ENCODE measurements around the gene KLHL5.
"Not testable (repeated sequence)": the region's sequence is repeated elsewhere in the genome, so short reads cannot be mapped to it uniquely, and the experiment has no call there.

KLHL5 gene

DNA sequence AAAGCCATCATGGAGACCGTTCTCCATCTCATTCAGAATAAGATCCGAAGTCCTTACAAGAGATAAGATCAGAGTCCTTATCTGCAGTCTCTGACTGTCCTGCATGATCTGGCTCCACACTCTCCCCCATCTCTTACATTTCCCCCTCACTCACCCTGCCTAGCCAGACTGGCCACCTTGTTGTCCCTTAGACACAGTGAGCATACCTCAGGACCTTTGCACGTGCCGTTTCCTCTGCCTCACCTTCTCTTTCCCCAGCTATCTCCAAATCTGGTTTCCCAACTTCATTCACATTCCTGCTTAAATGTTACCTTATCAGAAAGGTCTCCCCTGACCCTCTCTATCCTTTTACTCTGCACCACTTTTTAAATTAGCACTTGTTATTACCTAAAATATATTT lies 44.0 kb downstream of the KLHL5 start:
- DNase-seq = no peak

DNA sequence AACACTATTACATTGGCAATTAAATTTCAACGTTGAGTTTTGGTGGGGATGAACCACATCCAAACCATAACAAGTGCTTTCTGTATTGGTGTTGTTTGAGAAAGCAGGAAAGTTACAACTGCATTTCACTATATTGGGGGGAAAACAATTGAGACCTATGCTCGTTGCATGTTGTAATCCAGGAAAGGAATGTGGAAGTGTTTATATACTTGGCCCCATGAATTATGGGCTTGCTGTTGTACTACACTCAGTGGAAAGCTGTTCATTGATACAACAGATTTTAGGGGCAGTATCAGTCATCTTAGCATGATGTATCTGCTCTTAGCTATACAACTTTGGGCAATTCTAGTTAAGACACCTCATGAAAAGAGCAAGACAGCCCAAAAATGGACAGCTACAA lies 52.4 kb downstream of the KLHL5 start:
- DNase-seq = no peak

DNA sequence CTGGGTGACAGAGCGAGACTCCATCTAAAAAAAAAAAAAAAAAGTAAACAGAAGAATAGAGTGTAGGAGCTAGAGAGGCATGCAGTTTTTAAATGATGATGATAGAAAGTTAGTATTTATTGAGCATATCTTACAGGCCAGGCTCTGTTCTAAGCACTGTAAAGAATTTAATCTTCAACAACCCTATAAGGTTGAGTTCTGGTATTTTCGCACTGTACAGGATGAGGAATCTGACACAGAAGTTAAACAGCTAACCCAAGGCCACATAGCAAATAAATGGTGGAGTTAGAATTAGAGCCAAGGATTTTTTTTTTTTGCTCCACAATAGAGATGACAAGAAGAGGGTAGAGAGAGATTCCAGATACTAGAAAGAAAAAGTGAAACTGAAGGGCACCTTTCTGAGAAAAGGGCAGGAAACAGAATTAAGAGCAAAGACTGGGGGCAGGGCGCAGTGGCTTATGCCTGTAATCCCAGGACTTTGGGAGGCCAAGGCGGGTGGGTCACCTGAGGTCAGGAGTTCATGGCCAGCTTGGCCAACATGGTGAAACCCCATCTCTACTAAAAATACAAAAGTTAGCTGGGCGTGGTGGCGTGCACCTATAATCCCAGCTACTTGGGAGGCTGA lies 56.1 kb downstream of the KLHL5 start:
- peak; percentile 58 for DNase-seq

DNA sequence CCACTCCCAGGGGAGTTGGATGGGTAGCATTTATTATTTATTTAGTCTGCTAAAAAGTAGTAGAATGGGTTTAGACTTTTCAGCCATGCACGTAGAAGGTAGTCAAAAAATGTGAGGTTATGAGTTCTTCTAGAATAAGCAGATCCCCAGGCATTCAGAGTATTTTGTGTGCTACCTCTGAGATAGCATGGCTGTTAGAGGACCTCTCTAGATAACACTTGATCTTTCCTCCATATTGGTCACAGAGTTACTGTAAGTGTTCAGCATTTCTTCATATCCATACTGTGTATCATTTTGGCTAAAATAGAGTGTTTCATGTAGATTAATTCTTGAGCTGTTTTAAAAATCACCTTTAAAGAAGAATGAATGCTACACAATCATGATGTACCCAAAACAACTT lies 58.4 kb downstream of the KLHL5 start:
- DNase-seq = no peak

DNA sequence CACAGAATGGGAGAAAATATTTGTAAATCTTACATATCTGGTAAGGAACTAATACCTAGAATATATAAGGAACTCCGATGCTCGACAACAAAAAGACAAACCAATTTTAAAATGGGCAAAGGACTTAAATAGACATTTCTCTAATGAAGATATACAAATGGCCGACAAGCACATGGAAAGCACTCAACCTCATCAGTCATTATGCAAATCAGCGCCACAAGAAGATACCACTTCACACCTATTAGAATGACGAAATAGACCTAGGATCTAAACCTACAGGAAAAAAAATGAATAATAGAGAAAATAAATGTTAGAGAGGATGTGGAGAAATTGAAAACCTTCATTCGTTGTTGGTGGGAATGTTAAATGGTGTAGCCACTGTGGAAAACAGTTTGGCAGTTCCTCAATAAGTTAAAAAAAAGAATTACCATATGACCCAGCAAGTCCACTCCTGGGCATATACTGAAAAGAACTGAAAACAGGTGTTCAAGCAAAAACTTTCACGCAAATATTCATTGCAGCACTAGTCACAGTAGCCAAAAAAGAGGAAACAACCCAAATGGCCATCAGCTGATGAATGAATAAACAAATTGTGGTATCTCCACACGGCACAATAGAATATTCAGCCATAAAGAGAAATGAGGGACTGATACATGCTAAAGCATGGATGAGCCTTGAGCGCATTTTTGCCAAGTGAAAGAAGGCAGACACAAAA lies 63.0 kb downstream of the KLHL5 start:
- no peak for DNase-seq

DNA sequence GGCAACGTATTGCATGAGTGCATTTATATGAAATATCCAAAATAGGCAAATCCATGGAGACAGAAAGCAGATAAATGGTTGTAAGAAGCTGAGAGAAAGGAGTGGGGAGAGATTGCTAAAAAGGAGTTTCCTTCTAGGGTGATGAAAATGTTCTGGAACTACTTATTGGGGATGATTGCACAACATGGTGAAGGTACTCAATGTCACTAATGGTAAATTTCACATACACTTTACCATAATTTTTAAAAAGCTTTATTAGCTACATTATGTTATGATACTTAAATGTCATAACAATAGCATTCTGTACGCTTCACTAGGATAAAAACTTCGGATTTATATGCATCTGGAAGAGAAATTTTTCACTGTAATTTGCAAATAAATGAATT lies 63.6 kb downstream of the KLHL5 start:
- DNase-seq = no peak

DNA sequence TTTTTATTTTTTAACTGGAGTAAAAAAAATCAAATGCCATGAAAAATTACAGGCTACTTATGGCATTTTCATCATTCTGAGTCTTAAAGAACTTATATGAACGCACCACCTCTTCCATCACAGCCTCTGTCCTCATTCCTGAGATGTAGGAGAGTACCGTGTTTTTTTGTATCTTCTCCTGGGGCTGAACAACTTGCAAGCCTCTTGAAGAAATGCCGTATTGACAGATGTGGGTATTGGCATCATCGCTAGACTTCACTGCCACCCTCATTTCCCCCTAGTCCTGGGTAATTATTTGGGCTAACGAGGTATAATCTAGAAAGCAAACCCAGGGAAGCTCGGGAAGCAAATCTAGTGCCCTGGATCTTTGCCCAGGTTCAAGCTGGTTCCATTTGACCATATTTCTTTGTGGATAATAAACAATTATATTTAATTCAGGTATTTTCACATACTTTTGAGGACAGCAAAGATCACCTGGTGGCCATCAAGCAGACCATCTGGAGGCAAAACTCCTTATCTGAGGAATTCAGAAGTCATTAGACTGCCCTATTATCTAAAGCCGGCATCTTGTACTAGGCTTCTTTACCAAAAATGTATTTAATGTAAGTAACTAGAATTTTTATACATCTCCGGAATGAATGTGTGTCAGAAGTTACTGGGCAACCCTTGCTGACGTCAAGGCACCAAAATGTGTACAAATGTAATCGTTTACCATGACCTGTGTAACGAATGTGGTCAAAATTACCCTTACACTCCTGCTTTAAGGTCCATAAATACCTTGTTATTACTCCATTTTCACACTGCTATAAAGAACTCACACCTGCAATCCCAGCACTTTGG lies 64.4 kb downstream of the KLHL5 start:
- DNase-seq = no peak

DNA sequence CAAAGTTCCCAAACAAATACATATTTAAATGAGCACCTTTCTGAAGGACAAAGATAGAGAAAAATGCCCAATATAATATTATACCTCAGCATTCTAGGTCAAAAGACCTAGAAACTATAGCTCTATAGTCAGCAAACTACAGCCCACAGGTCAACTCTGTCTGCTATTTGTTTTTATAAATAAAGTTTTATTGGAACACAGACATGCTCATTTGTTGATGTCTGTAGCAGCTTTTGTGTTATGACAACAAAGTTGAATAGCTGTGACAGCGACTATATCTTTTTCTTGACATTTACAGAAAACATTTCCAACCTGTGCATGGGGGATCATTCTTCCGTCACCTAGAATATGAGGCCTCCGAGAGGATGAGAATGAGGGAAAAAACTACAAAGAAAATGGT lies 71.6 kb downstream of the KLHL5 start:
- DNase-seq = no peak

DNA sequence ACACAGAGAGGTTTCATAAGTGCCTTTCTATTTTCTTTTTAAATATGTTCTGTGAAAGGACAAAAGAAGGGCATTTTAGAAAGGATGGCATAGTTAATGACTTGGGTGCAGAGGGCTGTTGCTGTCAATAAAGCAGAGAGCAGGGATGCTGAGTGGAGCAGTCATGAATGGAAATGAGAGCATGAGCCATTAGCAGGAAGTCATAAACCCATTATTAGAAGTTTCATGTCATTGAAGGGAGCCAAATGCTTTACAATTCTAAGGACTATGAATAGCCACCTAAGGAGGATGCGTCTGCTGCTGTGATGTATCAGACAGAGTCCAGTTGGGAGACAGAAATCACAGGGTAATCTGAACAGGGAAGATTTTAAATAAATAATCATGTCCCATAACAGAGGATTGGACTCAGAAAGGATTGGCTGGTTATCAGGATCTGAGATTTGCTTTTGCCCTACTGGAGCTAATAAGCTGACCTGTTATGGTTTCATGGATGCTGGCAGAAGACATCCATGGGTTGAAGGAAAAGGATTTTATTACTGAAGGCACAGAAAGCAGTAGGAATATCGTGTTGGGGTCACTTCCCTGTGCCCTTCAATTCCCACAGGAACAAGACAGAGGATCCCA lies 72.8 kb downstream of the KLHL5 start:
- DNase-seq = no peak

DNA sequence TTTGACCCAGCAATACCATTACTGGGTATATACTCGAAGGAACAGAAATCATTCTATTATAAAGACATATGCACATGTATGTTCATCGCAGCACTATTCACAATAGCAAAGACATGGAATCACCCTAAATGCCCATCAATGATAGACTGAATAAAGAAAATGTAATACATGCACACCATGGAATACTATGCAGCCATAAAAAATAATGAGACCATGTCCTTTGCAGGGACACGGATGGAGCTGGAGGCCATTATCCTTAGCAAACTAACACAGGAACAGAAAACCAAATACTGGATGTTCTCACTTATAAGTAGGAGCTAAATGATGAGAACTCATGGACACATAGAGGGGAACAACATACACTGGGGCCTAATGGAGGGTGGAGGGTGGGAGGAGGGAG lies 76.2 kb downstream of the KLHL5 start:
- not testable (repeated sequence) for DNase-seq

DNA sequence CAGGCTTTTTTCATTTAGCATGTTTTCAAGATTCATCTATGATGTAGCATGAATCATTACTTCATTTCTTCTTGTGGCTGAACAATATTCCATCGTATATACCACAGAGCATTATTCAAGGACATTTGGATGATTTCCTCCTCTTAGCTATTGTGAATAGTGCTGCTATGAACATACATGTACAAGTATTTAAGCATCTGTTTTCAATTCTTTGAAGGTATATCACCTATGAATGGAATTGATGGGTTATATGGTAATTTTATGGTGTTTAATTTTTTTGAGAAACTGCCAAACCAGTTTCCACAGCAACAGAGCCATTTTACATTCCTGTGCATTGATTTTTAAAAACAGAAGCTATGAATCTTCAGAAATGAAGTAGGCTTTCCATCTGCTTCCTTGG lies 84.2 kb downstream of the KLHL5 start:
- no peak for DNase-seq

DNA sequence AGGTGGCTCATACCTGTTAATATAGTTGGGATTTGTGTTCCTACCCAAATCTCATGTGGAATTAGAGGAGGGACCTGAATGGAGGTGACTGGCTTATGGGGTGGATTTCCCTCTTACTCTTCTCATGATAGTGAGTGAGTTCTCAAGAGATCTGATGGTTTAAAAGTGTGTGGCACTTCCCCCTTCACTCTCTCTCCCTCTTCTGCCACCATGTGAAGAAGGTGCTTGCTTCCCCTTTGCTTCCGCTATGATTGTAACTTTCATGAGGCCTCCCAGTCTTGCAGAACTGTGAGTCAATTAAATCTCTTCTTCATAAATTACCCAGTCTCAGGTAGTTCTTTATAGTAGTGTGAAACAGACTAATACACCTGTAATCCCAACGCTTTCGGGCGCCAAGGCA lies 92.0 kb downstream of the KLHL5 start:
- DNase-seq = no peak

DNA sequence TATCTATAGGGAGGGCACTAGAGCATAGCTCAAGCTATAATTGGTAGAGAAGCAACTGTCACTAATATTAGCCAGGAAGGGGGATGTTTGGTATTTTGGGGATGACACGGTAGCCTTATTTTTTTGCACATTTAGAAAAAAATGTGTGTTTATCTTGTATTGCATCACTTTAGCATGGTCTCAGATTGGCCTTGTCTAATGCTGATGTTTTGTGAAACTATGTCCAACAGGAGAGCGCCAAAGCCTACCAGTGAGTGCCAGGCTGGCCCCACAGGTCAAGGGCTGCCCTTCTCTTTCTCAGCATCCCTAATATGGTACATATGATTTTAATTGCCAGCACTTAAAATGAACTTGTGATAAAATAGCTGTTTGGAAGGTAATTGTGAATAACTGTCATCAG lies 95.5 kb downstream of the KLHL5 start:
- DNase-seq = no peak

DNA sequence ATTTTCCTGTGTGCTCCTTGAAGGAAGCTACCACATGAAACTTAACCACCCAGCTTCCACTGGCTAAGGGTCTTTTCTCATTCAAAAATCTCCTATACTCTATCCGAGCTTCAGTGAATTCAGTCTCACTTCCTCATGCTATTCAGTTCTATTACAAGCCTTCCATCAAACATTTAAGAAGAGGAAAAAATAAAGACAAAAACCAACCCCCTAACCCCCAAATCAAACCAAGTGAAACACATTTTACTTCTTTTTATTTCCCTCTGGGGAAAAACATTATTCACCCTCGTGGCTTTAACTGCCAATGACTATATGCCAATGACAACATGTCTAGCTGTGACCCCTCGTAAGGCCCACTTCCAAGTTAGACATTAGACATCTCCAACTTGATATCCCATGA lies 104.1 kb downstream of the KLHL5 start:
- DNase-seq = no peak

DNA sequence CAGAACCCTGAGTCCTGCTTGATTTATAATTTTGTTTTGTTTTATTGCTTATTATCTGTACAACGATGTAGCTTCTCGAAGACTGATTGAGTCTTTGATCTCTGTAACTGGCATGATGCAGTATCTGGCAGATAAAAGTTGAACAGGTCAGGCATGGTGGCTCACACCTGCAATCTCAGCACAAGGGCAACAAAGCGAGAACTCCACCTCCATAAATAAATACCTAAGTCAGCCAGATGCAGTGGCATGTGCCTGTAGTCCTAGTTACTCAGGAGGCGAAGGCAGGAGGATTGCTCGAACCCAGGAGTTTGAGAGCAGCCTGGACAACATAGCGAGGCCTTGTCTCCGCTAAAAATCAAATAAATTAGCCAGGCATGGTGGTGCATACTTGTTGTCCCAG lies 104.6 kb downstream of the KLHL5 start:
- no peak for DNase-seq

DNA sequence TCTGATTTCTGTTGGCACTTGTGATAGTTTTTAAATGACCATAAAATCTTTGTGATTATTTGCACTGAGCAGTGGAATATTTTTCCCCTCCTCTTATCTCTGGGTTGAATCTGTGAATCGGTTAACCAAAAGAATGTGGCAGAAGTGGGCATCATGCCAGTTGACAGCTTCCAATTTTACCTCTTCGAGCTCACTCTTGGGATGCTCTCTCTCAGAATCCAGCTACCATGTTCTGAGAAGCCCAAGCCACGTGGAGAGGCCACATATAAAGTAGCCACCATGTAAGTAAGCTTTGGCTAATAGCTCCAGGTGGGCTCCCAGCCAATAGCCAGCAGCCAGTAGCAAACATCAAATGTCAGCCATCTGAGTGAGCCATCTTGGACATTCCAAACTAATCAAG lies 107.4 kb downstream of the KLHL5 start:
- no peak for DNase-seq

DNA sequence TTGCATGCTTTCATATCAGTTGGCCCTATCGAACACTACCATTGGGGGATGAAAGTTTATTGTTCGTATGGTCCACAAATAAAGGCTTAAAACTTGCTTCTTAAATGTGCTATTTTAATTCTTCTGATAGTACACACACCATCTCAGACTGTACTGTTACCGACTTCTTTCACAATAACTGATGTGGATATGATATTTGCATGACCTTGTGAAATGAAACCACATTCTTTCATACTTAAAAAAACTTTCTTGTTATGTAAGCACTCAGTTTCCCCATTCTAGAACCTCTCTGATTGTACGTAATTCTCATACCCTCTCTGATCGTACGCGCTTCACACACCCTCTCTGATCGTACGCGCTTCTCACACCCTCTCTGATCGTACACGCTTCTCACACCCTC lies 108.3 kb downstream of the KLHL5 start:
- no peak for DNase-seq

Data from activated CD8-positive, alpha-beta memory T cell treated with anti-CD3 and anti-CD28 coated beads for 24 hours (primary cell).